ENCODE measurements around the gene MBNL1. TPM values are rescaled to one million over a fixed set of nuclear protein-coding genes. Genes with fewer than 3 reads are reported as not detected.

Gene MBNL1
- total RNA-seq, 6 donors from 2014 or later: 231 to 506 (median 357) TPM

- no peak for TF ChIP-seq POLR2A (IDR thresholded peaks at IDR 0.05)
- no peak for TF ChIP-seq EP300 (IDR thresholded peaks at IDR 0.05)
- no peak for TF ChIP-seq POLR2AphosphoS5 (IDR thresholded peaks at IDR 0.05)
- TF ChIP-seq CTCF (IDR thresholded peaks at IDR 0.05): no peak
- 81 to 86% methylated on average over 3 of the region's 3 CpGs for WGBS, 2 donors
- no peak overlapping the region for H3K4me3 ChIP-seq
- DNase-seq (no peak), ATAC-seq (ENCODE audit: low FRiP score in 2 of 2) (no peak)
- H3K9me3 ChIP-seq: no peaks in the 10 kb centered on the region
- peaks cover 12 to 20% (median 18%) of the 10 kb centered on the region in 4 donors for H3K4me1 ChIP-seq
- no peak overlapping the region for H3K27ac ChIP-seq
- no peaks in the 10 kb centered on the region for H3K36me3 ChIP-seq
- H3K27me3 ChIP-seq: no peaks in the 10 kb centered on the region
Measured at GRCh38 chr3:152260026-152260425, 8.7 kb upstream of the MBNL1 start.

GRCh38 chr3:152260529-152260928, 8.2 kb upstream of the MBNL1 start:
- 89 to 94% methylated on average over 1 of the region's 1 CpG for WGBS, 2 donors
- DNase-seq (no peak), ATAC-seq (ENCODE audit: low FRiP score in 2 of 2) (no peak)
- Histone ChIP-seq H3K27ac (no peak overlapping the region), H3K36me3 (no peaks in the 10 kb centered on the region), H3K9me3 (no peaks in the 10 kb centered on the region), H3K4me1 (peaks cover 12 to 20% (median 18%) of the 10 kb centered on the region in 4 donors), H3K27me3 (no peaks in the 10 kb centered on the region), H3K4me3 (no peak overlapping the region)
- TF ChIP-seq EP300 (IDR thresholded peaks at IDR 0.05): no peak
- TF ChIP-seq POLR2A (IDR thresholded peaks at IDR 0.05): no peak
- no peak for TF ChIP-seq CTCF (IDR thresholded peaks at IDR 0.05)
- TF ChIP-seq POLR2AphosphoS5 (IDR thresholded peaks at IDR 0.05): no peak

- WGBS, 2 donors: 81 to 90% methylated on average over 3 of the region's 3 CpGs
- no peaks in the 10 kb centered on the region for H3K36me3 ChIP-seq
- H3K27ac ChIP-seq: no peak overlapping the region
- no peak for DNase-seq
- no peak overlapping the region for H3K4me3 ChIP-seq
- ATAC-seq (ENCODE audit: low FRiP score in 2 of 2): no peak
- H3K9me3 ChIP-seq: no peaks in the 10 kb centered on the region
- TF ChIP-seq POLR2AphosphoS5 (IDR thresholded peaks at IDR 0.05): no peak
- H3K27me3 ChIP-seq: no peaks in the 10 kb centered on the region
- peaks cover 19 to 26% (median 23%) of the 10 kb centered on the region in 4 donors for H3K4me1 ChIP-seq
Measured at GRCh38 chr3:152261329-152261728, 7.4 kb upstream of the MBNL1 start.

GRCh38 chr3:152263711-152264110, 5.0 kb upstream of the MBNL1 start:
- DNase-seq: no peak
- H3K27me3 ChIP-seq: no peaks in the 10 kb centered on the region
- H3K36me3 ChIP-seq: no peaks in the 10 kb centered on the region
- H3K27ac ChIP-seq: no peak overlapping the region
- ATAC-seq (ENCODE audit: low FRiP score in 2 of 2): no peak
- no peaks in the 10 kb centered on the region for H3K9me3 ChIP-seq
- peaks cover 26 to 37% (median 32%) of the 10 kb centered on the region in 4 donors for H3K4me1 ChIP-seq
- WGBS, 2 donors: 96 to 100% methylated on average over 2 of the region's 2 CpGs
- TF ChIP-seq POLR2AphosphoS5 (IDR thresholded peaks at IDR 0.05): no peak
- no peak for TF ChIP-seq EP300 (IDR thresholded peaks at IDR 0.05)
- no peak for TF ChIP-seq POLR2A (IDR thresholded peaks at IDR 0.05)
- TF ChIP-seq CTCF (IDR thresholded peaks at IDR 0.05): no peak
- H3K4me3 ChIP-seq: no peak overlapping the region

- Histone ChIP-seq H3K36me3 (no peaks in the 10 kb centered on the region), H3K27ac (no peak overlapping the region), H3K27me3 (no peaks in the 10 kb centered on the region), H3K4me1 (peaks cover 20 to 32% (median 29%) of the 10 kb centered on the region in 4 donors), H3K9me3 (no peaks in the 10 kb centered on the region), H3K4me3 (no peak overlapping the region)
- no peak for ATAC-seq (ENCODE audit: low FRiP score in 2 of 2)
- DNase-seq: no peak
- TF ChIP-seq CTCF (IDR thresholded peaks at IDR 0.05) (no peak), POLR2A (IDR thresholded peaks at IDR 0.05) (no peak), EP300 (IDR thresholded peaks at IDR 0.05) (no peak), POLR2AphosphoS5 (IDR thresholded peaks at IDR 0.05) (no peak)
Measured at GRCh38 chr3:152264378-152264777, 4.4 kb upstream of the MBNL1 start.

All from upper lobe of left lung (tissue), 6 donors.